Gastrocnemius medialis (tissue), 4 donors: ENCODE measurements around the gene ARF3. TPM values are rescaled to one million over a fixed set of nuclear protein-coding genes. Genes with fewer than 3 reads are reported as not detected.

ENCODE experiments used
- ATAC-seq, 2 donors: fragments of 150-250 bp; one replicate each; pipeline ENCODE4 v1.9.1; 2016
- DNase-seq, 2 donors: peaks; one replicate each; pipeline ENCODE4 v3.0.0-alpha.2; 2019
- H3K27ac ChIP-seq, 4 donors: fragments of 200-600 bp; sonication (generic); 1 replicate in 1 of 4; 2 replicates in 3 of 4; pipeline ENCODE4 v1.5.1; 2016 to 2018; ENCODE audit warnings: mild to moderate bottlenecking in 2 of 4, moderate library complexity in 1 of 4
- H3K27me3 ChIP-seq, 3 donors: fragments of 200-600 bp; sonication (generic) in 2 of 3; 1 replicate in 1 of 3; 2 replicates in 2 of 3; pipeline versions ENCODE4 v1.5.1 to v1.6.0; 2016 to 2019; ENCODE audit warnings: mild to moderate bottlenecking in 1 of 3, moderate library complexity in 1 of 3
- H3K36me3 ChIP-seq, 2 donors: fragments of 200-600 bp; sonication (generic) in 1 of 2; one replicate each; pipeline ENCODE4 v1.5.1; 2017 to 2018
- H3K4me1 ChIP-seq, 2 donors: fragments of 200-600 bp; sonication (generic) in 1 of 2; one replicate each; pipeline ENCODE4 v1.5.1; 2016 to 2017; ENCODE audit warnings: mild to moderate bottlenecking in 2 of 2
- H3K4me3 ChIP-seq, 4 donors: fragments of 200-600 bp; sonication (generic) in 3 of 4; 1 replicate in 1 of 4; 2 replicates in 3 of 4; pipeline ENCODE4 v1.5.1; 2016 to 2019; ENCODE audit warnings: mild to moderate bottlenecking in 2 of 4
- H3K9me3 ChIP-seq, 3 donors: fragments of 200-600 bp; sonication (generic) in 2 of 3; 1 replicate in 1 of 3; 2 replicates in 2 of 3; pipeline ENCODE4 v1.5.1; 2016 to 2019
- POLR2A ChIP-seq, 2 donors: fragments of 450-650 bp; IDR thresholded peaks; one replicate each; pipeline ENCODE4 v1.6.1; 2017; ENCODE audit warnings: antibody characterized with exemption in 2 of 2, mild to moderate bottlenecking in 2 of 2, moderate library complexity in 2 of 2
- in situ Hi-C, 4 donors: fragments of 200-750 bp; cut with MboI; loops; one replicate each; pipeline versions ENCODE4 v1.15.0 to v1.8.0; 2017; ENCODE audit warnings: low sequenced_read_pairs in 4 of 4
- intact Hi-C: fragments of 100-400 bp; cut with DNase I; formaldehyde crosslinking; loops from one replicate; pipeline ENCODE4 v1.15.1; 2023; ENCODE audit warnings: low total_unique reads
- total RNA-seq, 4 donors: library from RNA; depleted of rRNA; stranded (reverse); fragments of >200 nt; gene quantifications; one replicate each; pipeline versions ENCODE4 v1.1.0 to v1.2.3, GENCODE V29; 2016
- TF ChIP-seq, protein P1 (sequence below), 5 experiments: fragments of 450-650 bp in 3 of 5; fragments of 200-600 bp in 2 of 5; sonication (generic) in 2 of 5; IDR thresholded peaks in 4 of 5; conservative IDR thresholded peaks in 1 of 5; 1 replicate in 4 of 5; 2 replicates in 1 of 5; pipeline ENCODE4 v1.5.1; 2016 to 2019; ENCODE audit warnings: antibody characterized with exemption in 5 of 5, mild to moderate bottlenecking in 3 of 5, moderate library complexity in 3 of 5

Gene ARF3
- total RNA-seq, 4 donors from 2014 or later, result 4.9 to 17.2 (median 13.5) TPM

DNA sequence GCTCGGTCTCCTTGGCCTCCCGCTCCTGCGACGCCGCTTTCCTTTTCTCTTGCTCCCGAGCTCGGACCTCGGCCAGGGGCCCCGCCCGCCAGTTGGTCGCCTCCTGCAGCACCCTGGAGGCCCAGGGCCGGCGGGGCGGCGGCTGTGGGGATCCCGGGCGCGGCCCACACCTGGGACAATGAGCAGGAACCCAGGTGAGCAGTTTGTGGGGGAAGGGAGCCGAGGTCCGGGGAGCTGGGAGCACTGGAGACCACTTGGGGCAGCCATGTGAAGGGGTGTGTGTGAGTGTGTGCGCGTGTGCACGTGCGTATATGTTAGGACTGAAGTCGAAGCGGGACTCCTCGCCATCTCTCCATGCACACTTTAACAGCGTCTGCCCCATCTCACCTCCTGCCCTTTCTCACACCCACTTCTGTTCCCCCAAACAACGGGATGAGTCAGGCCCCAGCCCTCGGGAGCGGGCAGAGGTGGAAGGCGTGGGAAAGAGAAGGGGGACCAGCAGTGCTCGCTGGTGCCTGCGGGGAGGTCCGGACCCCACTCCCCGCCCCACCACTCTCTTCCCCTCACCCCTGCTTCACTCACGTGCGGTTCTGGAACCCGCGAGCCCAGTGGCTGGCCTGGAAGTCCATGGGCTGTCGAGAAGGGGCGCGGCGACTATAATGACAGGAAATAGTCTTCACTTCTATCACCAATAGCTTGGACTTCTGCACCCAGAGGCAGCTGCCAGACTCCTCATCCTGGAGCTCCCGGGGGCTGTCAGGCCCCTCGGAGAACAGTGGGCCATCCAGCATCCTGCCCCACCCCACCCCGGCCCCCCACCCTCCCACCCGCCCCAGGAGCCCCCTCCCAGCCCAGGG lies 41.4 kb upstream of the ARF3 start:
- peak; percentile 16 to 18 for ATAC-seq
- H3K36me3 ChIP-seq, result peaks cover 2 to 26% of the 10 kb centered on the region in 2 donors
- intact Hi-C loops (loop anchor here (1.0 kb wide), 1 partner anchor 16 kb away; no protein-coding TSS in a partner anchor), in situ Hi-C loops (loop anchor here in 1 of 4 donors (25.0 kb wide), 1 partner anchor 136 kb away; the partner anchor contains the start of genes DDX23 and RND1)
- peak in 1 of 2 donors; percentile 54 for DNase-seq
- peaks cover 0 to 56% (median 13%) of the 10 kb centered on the region in 3 donors for H3K27me3 ChIP-seq
- no peak for TF ChIP-seq POLR2A (IDR thresholded peaks at IDR 0.05)
- TF ChIP-seq, protein P1, sequence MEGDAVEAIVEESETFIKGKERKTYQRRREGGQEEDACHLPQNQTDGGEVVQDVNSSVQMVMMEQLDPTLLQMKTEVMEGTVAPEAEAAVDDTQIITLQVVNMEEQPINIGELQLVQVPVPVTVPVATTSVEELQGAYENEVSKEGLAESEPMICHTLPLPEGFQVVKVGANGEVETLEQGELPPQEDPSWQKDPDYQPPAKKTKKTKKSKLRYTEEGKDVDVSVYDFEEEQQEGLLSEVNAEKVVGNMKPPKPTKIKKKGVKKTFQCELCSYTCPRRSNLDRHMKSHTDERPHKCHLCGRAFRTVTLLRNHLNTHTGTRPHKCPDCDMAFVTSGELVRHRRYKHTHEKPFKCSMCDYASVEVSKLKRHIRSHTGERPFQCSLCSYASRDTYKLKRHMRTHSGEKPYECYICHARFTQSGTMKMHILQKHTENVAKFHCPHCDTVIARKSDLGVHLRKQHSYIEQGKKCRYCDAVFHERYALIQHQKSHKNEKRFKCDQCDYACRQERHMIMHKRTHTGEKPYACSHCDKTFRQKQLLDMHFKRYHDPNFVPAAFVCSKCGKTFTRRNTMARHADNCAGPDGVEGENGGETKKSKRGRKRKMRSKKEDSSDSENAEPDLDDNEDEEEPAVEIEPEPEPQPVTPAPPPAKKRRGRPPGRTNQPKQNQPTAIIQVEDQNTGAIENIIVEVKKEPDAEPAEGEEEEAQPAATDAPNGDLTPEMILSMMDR (IDR thresholded peaks at IDR 0.05 in 4 of 5, conservative IDR thresholded peaks at IDR 0.05 in 1 of 5), result no peak
- H3K9me3 ChIP-seq, result no peaks in the 10 kb centered on the region
- H3K4me1 ChIP-seq, result peaks cover 40 to 46% of the 10 kb centered on the region in 2 donors
- H3K4me3 ChIP-seq, result peak overlapping the region; percentile 45 to 75 (median 59)
- H3K27ac ChIP-seq, result peak overlapping the region; percentile 67 to 93 (median 84)

DNA sequence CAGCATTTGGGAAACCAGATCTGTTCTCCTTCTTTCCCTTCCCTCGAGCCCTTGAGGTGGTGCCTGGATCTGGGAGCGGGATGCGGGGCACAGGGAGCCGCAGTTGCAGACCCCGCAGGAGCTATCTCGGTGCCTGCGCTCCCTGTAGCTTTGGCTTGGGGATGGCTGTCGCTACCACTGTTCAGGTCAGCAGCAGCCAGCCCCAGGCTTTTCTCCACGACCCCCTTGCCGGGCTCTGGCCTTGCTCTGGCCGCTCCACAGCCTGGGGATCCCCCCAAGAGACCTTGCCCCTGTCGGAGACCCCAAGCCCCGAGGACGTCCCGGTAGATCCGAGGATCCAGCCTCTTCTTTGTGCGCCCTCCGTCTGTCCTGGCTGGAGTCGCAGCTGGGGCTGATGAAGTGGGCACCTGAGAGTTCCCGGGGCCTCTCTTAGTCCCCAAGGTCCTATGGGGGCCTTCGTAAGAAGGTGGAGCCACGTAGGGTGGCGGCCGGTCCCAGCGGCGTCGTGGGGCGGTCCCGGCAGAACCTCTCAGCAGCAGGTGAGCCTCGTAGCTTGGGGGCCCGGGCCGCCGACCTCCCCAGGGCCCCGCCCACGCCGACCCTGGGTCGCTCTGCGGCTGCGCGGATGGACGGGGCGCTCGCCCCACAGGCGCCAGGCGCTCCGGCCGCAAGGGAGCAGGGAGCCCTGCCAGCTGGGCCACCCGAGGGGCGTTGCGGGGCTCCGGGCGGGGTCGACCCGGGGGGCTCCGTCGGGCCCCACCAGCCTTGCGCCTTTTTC lies 40.6 kb upstream of the ARF3 start:
- H3K4me3 ChIP-seq, result peak overlapping the region; percentile 45 to 75 (median 59)
- ATAC-seq, result peak; percentile 10 to 25
- intact Hi-C loops, result loop anchor here (2.0 kb wide), 1 partner anchor 45 kb away; no protein-coding TSS in a partner anchor
- no peaks in the 10 kb centered on the region for H3K9me3 ChIP-seq
- in situ Hi-C loops, result loop anchor here in 1 of 4 donors (25.0 kb wide), 1 partner anchor 136 kb away; the partner anchor contains the start of genes DDX23 and RND1
- H3K27ac ChIP-seq, result peak overlapping the region; percentile 25 to 93 (median 84)
- peaks cover 0 to 18% of the 10 kb centered on the region in 2 donors for H3K36me3 ChIP-seq
- peaks cover 0 to 56% (median 13%) of the 10 kb centered on the region in 3 donors for H3K27me3 ChIP-seq
- peak in 1 of 2 donors; percentile 58 for DNase-seq
- H3K4me1 ChIP-seq, result peaks cover 40 to 46% of the 10 kb centered on the region in 2 donors
- TF ChIP-seq, protein P1 (IDR thresholded peaks at IDR 0.05 in 4 of 5, conservative IDR thresholded peaks at IDR 0.05 in 1 of 5), result no peak
- peak in 1 of 2 donors; percentile 45 for TF ChIP-seq POLR2A (IDR thresholded peaks at IDR 0.05)

DNA sequence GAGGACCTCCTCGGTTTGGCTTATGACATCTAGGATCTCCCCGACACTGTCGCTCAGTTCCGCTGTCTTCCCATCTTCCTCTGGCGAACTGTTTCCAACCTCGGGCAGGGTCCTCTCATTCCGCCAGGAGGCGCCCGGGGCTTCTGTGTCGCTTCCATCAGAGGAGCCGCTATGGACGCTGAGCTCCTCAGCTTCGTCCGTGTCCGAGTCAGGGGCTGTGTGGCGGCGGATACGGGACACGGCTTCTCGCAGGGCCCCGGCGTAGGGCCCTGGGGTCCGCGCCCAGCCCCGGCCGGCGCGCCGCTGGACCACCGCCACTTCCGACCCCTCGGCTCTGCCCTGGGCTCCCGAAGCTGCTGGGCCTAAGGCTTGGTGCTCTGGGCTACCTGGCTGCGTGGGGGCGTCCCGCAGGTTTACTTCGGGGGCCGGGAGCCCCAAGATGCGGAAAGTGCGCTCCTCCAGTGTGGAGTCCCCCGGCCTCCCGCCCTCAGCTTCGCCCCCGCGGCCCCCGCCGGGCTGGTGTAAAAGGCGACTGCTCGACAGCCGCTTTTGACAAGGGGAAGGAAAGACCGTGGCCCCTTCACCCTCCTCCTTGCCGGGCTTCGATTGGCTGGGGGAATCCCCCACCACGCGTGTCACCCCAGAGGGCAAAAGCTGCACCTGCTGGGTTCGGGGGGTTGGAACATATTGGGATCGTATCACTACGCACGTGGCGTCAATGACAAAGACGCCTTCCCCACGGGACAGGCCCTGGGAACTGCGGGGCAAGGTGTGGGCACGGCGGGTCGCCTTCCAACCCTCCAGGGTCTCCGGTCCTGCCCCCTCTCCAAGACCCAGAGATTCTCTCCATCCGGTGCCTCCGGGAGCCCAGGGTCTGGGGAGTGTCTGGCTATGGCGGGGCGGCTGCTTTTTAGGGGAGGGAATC lies 39.8 kb upstream of the ARF3 start:
- Histone ChIP-seq H3K27me3 (peaks cover 0 to 56% (median 13%) of the 10 kb centered on the region in 3 donors), H3K4me1 (peaks cover 40 to 46% of the 10 kb centered on the region in 2 donors), H3K36me3 (peaks cover 0 to 10% of the 10 kb centered on the region in 2 donors), H3K4me3 (peak overlapping the region; percentile 52 to 75 (median 59)), H3K9me3 (no peaks in the 10 kb centered on the region), H3K27ac (peak overlapping the region; percentile 20 to 93 (median 84))
- in situ Hi-C loops (loop anchor here in 1 of 4 donors (25.0 kb wide), 1 partner anchor 135 kb away; the partner anchor contains the start of genes DDX23 and RND1), intact Hi-C loops (loop anchor here (2.0 kb wide), 1 partner anchor 46 kb away; no protein-coding TSS in a partner anchor)
- DNase-seq (peak; percentile 70 to 82), ATAC-seq (peak; percentile 40 to 47)
- TF ChIP-seq, protein P1 (IDR thresholded peaks at IDR 0.05 in 4 of 5, conservative IDR thresholded peaks at IDR 0.05 in 1 of 5), result peak; percentile 57 to 83 (median 76)
- TF ChIP-seq POLR2A (IDR thresholded peaks at IDR 0.05), result no peak
